Endodermal cell (in vitro differentiated cells): ENCODE measurements around the gene PTPRR. TPM values are rescaled to one million over a fixed set of nuclear protein-coding genes. Genes with fewer than 3 reads are reported as not detected.

Source experiments
- DNase-seq: peaks from one replicate; pipeline ENCODE4 v3.0.0-alpha.2; 2017
- H3K27ac ChIP-seq: 2 replicates; pipeline ENCODE4 v1.5.1; 2013; ENCODE audit warnings: mild to moderate bottlenecking, low read depth, low read length, moderate library complexity
- H3K27me3 ChIP-seq: 2 replicates; pipeline ENCODE4 v1.6.1; 2013; ENCODE audit warnings: mild to moderate bottlenecking, low read length, moderate library complexity; ENCODE audit not compliant: insufficient read depth, control insufficient read depth, poor library complexity, severe bottlenecking
- H3K36me3 ChIP-seq: 2 replicates; pipeline ENCODE4 v1.7.0; 2013; ENCODE audit warnings: mild to moderate bottlenecking, low read length, moderate library complexity; ENCODE audit not compliant: control insufficient read depth, insufficient read depth
- H3K4me1 ChIP-seq: one replicate; pipeline ENCODE4 v1.7.0; 2013; ENCODE audit warnings: low read length; ENCODE audit not compliant: control insufficient read depth, insufficient read depth
- H3K4me3 ChIP-seq: 2 replicates; pipeline ENCODE4 v1.5.1; 2013; ENCODE audit warnings: mild to moderate bottlenecking, low read length, moderate library complexity
- H3K9ac ChIP-seq: 2 replicates; pipeline ENCODE4 v1.6.1; 2013; ENCODE audit warnings: mild to moderate bottlenecking, low read length, moderate library complexity; ENCODE audit not compliant: poor library complexity, severe bottlenecking; ENCODE audit errors: extremely low read depth
- H3K9me3 ChIP-seq: 2 replicates; pipeline ENCODE4 v1.6.1; 2013; ENCODE audit warnings: mild to moderate bottlenecking, low read length, moderate library complexity; ENCODE audit not compliant: control insufficient read depth
- H3K27ac Mint-ChIP-seq: 2 replicates; pipeline ENCODE4 v1.8.0; 2020; ENCODE audit warnings: mixed read lengths
- H3K27me3 Mint-ChIP-seq: 2 replicates; pipeline ENCODE4 v1.8.0; 2021; ENCODE audit warnings: mild to moderate bottlenecking, mixed read lengths; ENCODE audit not compliant: insufficient read depth
- H3K36me3 Mint-ChIP-seq: 2 replicates; pipeline ENCODE4 v1.8.0; 2020; ENCODE audit warnings: low read depth, mixed read lengths
- H3K4me1 Mint-ChIP-seq: 2 replicates; pipeline ENCODE4 v1.8.0; 2020; ENCODE audit warnings: mixed read lengths
- H3K4me3 Mint-ChIP-seq: 2 replicates; pipeline ENCODE4 v1.8.0; 2020; ENCODE audit warnings: mild to moderate bottlenecking, moderate library complexity, mixed read lengths
- H3K9me3 Mint-ChIP-seq: 2 replicates; pipeline ENCODE4 v1.8.0; 2020; ENCODE audit warnings: mild to moderate bottlenecking, mixed read lengths
- WGBS, 2 experiments: methylation state at CpG; one replicate each; pipeline versions ENCODE4 v1.1.5 to v1.1.7; 2013; ENCODE audit warnings: missing lambda C conversion rate in 2 of 2, mixed read lengths in 1 of 2; ENCODE audit not compliant: insufficient coverage in 1 of 2, insufficient read length in 1 of 2; 5-methylcytosine and 5-hydroxymethylcytosine counted together
- total RNA-seq, 2 donors: library from RNA; stranded (reverse); fragmentation: NEBNext Ultra II Directional in 1 of 2; extraction: Animal tissue kit (Norgen Biotek cat#: 25700) in 1 of 2; gene quantifications; 2 replicates in 1 of 2; 3 replicates in 1 of 2; pipeline ENCODE4 v1.2.1, GENCODE V29; 2021
- TF ChIP-seq, protein P1 (sequence below): fragments of 200-600 bp; sonication (generic); conservative IDR thresholded peaks from 2 replicates; pipeline ENCODE4 v1.5.0; 2021; ENCODE audit warnings: antibody characterized with exemption, mild to moderate bottlenecking

PTPRR gene
- total RNA-seq, 2 donors from 2014 or later, result 0.27 to 0.40 TPM

DNA sequence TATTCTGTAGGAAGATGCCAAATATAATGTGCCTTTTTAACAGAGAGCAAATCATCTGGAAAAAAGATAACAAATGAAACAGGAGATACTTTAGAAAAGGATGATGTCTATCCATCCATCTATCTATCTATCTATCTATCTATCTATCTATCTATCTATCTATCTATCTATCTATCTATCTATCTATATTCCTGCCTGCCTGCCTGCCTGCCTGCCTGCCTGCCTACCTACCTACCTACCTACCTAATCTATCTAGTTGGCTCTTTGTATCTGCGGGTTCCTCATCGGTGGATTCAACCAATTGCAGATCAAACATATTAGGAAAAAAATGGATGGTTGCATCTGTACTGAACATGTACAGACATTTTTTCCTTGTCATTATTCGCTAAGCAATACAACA lies 294.4 kb downstream of the PTPRR start:
- H3K27ac ChIP-seq, result no peak overlapping the region
- H3K9ac ChIP-seq, result no peak overlapping the region
- no peak for DNase-seq
- Mint-ChIP-seq H3K27me3 (no peaks in the 10 kb centered on the region), H3K36me3 (no peaks in the 10 kb centered on the region), H3K27ac (no peak overlapping the region), H3K4me1 (no peaks in the 10 kb centered on the region), H3K9me3 (no peaks in the 10 kb centered on the region), H3K4me3 (no peak overlapping the region)
- H3K27me3 ChIP-seq, result no peaks in the 10 kb centered on the region
- TF ChIP-seq, protein P1, sequence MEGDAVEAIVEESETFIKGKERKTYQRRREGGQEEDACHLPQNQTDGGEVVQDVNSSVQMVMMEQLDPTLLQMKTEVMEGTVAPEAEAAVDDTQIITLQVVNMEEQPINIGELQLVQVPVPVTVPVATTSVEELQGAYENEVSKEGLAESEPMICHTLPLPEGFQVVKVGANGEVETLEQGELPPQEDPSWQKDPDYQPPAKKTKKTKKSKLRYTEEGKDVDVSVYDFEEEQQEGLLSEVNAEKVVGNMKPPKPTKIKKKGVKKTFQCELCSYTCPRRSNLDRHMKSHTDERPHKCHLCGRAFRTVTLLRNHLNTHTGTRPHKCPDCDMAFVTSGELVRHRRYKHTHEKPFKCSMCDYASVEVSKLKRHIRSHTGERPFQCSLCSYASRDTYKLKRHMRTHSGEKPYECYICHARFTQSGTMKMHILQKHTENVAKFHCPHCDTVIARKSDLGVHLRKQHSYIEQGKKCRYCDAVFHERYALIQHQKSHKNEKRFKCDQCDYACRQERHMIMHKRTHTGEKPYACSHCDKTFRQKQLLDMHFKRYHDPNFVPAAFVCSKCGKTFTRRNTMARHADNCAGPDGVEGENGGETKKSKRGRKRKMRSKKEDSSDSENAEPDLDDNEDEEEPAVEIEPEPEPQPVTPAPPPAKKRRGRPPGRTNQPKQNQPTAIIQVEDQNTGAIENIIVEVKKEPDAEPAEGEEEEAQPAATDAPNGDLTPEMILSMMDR, result no peak
- no peaks in the 10 kb centered on the region for H3K4me1 ChIP-seq
- no peak overlapping the region for H3K4me3 ChIP-seq
- H3K9me3 ChIP-seq, result no peaks in the 10 kb centered on the region
- 94% methylated on average over 2 of the region's 3 CpGs; no CpG with 5 or more reads in 1 of the 2 experiments for WGBS, 2 experiments
- no peaks in the 10 kb centered on the region for H3K36me3 ChIP-seq

DNA sequence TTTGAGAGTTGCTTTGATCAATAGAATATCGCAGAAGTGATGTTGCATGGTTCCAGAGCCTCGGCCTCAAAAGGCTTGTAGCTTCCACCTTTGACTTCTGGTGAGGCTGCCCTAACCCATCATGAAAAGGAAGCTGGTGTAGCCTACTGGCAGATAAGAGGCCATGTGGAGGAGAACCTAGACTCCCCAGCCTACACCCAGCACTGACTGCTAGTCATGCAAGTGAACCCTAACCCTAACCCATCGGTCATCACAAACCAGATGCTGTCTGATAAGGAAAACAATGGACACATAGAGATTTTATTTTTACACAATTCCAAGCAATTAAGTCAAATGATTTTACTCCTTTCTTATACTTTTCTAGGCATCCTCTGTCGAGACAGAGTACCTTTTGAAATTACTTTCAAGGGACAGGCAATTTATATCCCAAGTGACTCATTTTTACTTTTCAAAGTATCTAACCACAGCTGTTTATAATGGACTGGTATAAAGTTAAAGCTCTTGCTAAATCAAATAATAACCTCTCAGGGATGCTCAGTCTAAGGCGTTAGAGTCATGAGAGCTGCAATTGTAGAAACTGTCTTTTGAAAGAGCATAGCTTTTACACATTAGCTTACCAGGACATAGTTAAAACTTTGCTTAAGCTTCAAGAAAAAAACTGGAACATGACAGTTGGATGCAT lies 300.9 kb downstream of the PTPRR start:
- Histone ChIP-seq H3K36me3 (no peaks in the 10 kb centered on the region), H3K4me3 (no peak overlapping the region), H3K9me3 (no peaks in the 10 kb centered on the region), H3K9ac (no peak overlapping the region), H3K27me3 (no peaks in the 10 kb centered on the region), H3K4me1 (no peaks in the 10 kb centered on the region), H3K27ac (no peak overlapping the region)
- Mint-ChIP-seq H3K4me1 (peaks cover 2% of the 10 kb centered on the region), H3K4me3 (no peak overlapping the region), H3K36me3 (no peaks in the 10 kb centered on the region), H3K27me3 (no peaks in the 10 kb centered on the region), H3K27ac (no peak overlapping the region), H3K9me3 (no peaks in the 10 kb centered on the region)
- TF ChIP-seq, protein P1, result no peak
- DNase-seq, result no peak
- WGBS, 2 experiments, result 88 to 93% methylated on average over 1 to 5 of the region's 5 CpGs

DNA sequence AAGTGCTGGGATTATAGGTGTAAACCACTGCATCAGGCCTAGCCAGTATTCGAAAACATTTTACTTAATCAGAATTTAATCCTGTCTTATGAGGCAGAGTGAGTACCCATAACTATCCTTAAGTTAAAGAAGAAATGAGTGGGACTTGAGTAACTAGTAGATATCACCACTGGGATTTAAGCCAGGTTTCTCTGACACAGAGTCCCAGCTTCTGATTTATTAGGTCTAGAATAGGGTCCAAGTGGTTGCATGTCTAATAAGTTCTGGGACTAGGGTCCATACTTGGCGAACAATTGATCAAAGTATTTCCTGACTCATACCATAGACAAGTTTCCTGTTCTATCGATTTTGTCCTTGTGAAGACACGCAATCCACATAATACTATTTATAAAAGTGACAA lies 302.2 kb downstream of the PTPRR start:
- Histone ChIP-seq H3K27ac (no peak overlapping the region), H3K9ac (no peak overlapping the region), H3K27me3 (no peaks in the 10 kb centered on the region), H3K4me3 (no peak overlapping the region), H3K36me3 (no peaks in the 10 kb centered on the region), H3K4me1 (no peaks in the 10 kb centered on the region), H3K9me3 (no peaks in the 10 kb centered on the region)
- H3K4me1 Mint-ChIP-seq, result peaks cover 2% of the 10 kb centered on the region
- 92 to 100% methylated on average over 3 to 4 of the region's 4 CpGs for WGBS, 2 experiments
- no peaks in the 10 kb centered on the region for H3K9me3 Mint-ChIP-seq
- H3K4me3 Mint-ChIP-seq, result no peak overlapping the region
- peaks cover 3% of the 10 kb centered on the region for H3K27me3 Mint-ChIP-seq
- no peak for DNase-seq
- no peaks in the 10 kb centered on the region for H3K36me3 Mint-ChIP-seq
- no peak overlapping the region for H3K27ac Mint-ChIP-seq
- TF ChIP-seq, protein P1, result no peak
